Activated CD4-positive, alpha-beta T cell treated with anti-CD3 and anti-CD28 coated beads, Interleukin-2, amount 50 U/mL, for 24 hours (primary cell): ENCODE results near the gene PTPRD.

Source experiments
- DNase-seq, 2 donors: peaks; one replicate each; pipeline ENCODE4 v3.0.0-alpha.2; 2020; ENCODE audit warnings: low read depth in 1 of 2, low spot score in 1 of 2

The PTPRD gene

DNA sequence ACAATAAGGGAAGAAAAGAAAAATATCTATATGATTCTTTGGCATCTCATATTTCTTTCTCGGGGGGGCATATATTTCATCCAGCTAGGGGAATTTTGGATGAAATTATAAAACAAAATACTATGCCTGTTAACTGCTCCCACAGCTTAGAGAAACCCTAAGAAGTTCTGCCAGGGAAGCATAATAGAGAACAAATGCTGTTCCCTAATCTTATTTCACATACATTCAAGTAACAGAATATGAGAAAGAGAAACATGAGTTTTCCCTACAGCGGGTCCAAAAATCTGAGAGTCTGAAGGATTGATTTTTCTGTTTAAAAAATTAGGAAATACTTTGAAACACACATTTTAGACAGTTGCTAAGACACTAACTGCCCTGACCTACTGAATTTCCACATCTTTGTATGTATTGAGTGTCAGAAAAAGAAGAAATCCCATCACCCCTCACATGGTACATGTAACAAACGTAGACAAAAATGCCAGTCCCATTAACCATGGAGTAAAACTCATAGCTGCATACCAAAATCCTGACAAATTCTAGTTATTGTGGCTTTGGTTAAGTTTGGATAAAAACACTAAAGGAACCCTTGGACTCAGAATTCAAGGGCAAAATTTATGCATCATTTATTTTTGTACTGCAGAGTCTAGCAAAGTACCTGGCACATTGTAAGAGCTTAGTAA lies 2193.1 kb downstream of the PTPRD start:
- DNase-seq = no peak

GRCh38 chr9:8417341-8417740 lies 2195.5 kb downstream of the PTPRD start:
- no peak for DNase-seq

GRCh38 chr9:8412327-8412726 lies 2200.5 kb downstream of the PTPRD start:
- no peak for DNase-seq

DNA sequence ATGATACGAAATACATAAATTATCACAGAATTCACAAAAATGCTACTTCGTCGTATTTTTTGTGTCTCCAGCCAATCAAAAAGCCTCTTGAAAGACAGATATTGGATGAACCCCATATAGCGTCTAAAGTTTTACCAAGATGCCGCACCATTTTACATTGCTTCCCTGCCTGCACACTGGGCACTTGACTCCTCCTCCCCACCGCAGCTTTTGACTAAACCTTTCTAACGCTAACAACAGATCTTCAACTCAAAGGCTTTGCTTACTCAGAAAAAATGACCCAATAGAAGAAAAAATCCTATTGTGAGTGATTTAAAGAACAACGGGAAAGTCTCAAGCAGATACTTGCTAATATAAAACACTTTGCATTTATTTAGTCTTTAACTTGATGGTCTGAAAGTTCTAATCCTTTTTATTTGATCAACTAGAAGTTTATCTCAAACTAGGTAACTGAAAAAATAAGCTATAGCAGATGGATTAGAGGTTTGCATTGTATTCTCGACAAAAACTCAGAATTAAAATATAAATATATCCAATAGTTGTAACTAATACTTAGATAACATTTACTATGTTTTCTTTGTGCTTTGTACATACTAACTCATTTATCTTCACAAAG lies 2204.1 kb downstream of the PTPRD start:
- DNase-seq = no peak

DNA sequence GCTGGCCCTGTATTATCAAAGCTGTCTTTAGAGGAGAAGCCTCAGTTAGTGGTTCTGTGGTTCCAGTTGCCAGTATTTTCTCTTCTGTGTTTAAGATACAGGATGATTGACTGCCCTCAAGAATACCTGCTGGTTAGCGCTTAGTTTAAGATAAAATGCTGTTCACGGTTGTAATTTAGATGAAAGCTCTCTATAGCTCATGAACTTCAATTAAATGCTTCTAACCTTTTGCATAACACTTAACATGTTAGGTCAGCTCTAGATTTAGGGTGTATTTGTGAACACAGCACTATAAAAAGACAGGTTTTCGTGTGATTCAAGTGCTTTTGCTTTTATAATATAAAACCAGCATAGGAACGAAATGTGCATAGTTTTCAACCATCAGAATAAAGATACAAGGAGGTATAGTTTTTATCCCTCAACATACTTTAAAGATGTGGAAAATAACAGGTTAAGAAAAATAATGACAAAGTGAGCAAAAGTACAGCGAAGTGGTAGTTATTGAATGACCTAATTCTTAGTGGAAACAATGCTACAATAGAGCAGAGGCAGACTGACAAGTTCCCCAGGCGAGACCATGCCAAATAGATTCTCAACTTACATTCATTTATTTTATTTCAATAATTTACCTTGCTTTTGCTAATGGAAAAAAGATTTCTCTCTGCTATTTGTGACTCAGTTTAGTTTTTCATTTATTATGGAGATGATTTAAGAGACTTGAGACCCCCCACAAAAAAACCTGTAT lies 2210.7 kb downstream of the PTPRD start:
- DNase-seq = no peak

GRCh38 chr9:8400378-8400777 lies 2212.4 kb downstream of the PTPRD start:
- DNase-seq = no peak

- no peak for DNase-seq
These were observed 2217.8 kb downstream of the PTPRD start for GRCh38 chr9:8395022-8395421.

DNA sequence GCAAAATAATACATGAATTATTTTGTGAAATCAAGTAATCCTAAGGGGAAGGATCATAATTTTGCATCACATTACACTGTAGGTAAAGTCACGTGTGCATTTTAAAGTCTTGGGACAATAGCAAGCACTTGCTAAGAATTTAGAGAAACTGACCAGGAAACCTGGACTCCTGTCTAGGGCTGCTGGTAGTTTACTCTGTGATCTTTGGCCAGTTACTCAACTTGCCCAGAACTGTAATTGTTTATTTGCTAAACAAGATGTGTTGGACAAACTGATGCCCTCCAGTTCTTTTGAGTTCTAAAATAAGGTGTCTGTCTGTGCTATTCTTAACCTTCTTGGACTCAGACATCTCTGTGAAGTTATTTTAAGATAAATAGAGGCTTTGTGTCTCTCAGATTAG lies 2218.5 kb downstream of the PTPRD start:
- DNase-seq = no peak

- DNase-seq = no peak
These were observed 2219.9 kb downstream of the PTPRD start for GRCh38 chr9:8392866-8393265.

GRCh38 chr9:8391566-8391965 lies 2221.2 kb downstream of the PTPRD start:
- no peak for DNase-seq

GRCh38 chr9:8391132-8391531 lies 2221.7 kb downstream of the PTPRD start:
- no peak for DNase-seq

- no peak for DNase-seq
These were observed 2222.2 kb downstream of the PTPRD start for GRCh38 chr9:8390571-8390970.

DNA sequence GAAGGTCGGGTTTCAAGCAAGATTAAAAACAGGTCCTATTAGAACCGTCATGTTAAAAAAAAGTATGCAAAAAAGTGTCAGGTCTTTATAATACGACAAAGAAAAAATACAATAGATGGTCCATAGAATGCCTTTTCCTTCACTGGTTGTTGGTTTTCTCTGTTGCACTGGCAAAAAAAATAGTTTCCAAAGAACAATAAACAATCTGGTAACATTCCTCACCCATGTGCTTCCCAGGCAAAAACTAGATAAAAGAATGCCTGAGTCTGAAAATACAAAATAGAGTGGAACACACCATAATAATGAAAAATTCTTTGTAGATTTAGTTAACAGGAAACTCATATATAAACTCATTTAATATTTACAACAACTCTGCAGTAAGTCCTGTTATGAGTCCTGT lies 2223.3 kb downstream of the PTPRD start:
- no peak for DNase-seq

DNA sequence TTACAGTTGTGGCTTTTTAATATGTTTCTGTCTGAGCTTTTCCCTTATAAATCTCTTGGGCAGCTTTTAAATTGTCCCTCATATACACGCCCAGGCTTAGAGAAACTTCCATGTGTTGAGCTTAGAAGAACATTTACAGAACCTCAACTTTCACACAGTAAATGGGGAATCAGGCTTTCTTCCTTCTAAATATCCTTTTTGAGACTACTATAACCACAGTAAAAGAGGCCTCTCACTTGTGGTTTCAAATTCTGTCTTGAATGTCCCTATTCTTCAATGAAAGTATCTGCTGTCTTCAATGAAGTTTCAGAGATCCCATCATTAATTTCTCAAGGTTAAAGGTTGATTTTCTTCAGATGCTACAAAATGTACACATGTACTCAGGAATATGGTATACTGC lies 2224.7 kb downstream of the PTPRD start:
- no peak for DNase-seq

- DNase-seq = no peak
These were observed 2228.7 kb downstream of the PTPRD start for GRCh38 chr9:8384091-8384490.

- DNase-seq = no peak
These were observed 2229.8 kb downstream of the PTPRD start for GRCh38 chr9:8382777-8383527.

DNA sequence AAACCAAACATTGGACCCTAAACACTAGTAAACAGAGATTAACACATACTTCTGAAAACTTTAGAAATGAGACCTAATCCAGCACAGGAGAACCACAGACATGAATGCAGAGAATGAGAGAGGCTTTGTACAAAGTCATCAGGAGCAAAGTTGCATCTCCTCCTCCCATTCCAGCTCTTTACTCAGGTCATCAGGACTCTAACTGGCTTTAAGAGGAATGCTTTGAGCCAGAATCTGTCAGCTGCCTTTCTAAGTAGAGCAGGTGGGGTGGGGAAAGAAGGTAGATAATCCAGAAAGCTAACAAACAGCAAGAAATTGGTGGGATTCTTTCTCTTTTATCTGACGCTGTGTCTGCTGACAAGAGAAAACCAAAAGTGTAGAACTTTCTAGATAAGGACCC lies 2230.5 kb downstream of the PTPRD start:
- DNase-seq = no peak

GRCh38 chr9:8381601-8382000 lies 2231.2 kb downstream of the PTPRD start:
- no peak for DNase-seq

DNA sequence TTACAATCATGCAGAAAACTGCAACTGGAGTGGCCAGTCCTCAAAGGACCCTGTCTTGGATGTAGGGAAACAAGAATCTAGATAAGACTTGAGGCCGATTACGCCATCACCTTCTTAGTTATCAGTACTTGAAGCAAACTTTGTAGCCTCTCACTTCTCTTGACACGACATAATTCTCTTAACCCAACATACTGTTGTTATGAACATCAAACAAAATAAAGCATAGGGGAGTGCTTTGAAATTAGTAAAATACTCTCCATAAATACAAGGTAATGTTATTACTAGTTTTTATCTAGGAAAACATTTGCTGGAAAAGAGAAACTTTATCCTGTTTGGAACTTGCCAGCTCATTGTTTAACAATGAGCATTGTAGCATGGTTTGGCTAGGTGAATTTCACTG lies 2238.3 kb downstream of the PTPRD start:
- no peak for DNase-seq

GRCh38 chr9:8371686-8372085 lies 2241.1 kb downstream of the PTPRD start:
- DNase-seq = no peak

DNA sequence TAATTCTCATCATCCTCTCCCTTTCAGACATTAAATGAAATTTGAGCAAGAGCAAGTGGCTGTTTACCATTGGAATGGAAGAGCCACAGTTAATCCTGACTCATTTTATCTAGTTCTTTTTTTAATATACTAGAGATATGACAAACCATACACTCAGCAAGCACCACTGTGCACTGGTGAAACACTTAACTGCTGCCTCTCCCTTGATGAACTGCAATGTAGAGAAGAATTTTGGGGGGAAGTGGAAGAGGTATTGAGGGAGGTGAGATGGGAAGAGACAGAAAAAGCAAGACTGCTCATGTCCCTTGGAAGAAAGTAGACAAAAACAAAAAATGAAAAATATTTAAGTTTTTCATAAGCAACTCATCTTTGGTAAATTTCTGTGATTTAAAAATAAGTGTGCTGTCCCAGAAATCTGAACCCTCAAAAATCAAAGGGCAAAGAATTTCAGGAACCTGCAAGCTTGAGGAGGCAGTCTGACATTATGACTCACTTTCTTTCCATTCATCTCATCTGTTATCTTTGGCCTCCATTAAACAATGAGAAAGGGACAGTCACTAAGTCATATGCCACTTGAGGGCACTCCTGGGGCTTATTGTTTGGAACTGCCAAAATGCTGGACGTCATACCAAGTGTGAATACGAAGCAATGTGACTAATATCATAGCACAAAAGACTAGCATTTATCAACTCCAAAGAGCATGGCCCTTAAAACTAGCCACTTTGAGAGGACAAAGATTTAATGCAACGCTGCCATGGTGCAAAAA lies 2246.5 kb downstream of the PTPRD start:
- DNase-seq = no peak
